Measurements from ENCODE around the gene COL25A1. TPM values are rescaled to one million over a fixed set of nuclear protein-coding genes. Genes with fewer than 3 reads are reported as not detected.

The COL25A1 gene
- total RNA-seq, 4 donors from 2014 or later, result 0.14 to 1.6 (median 0.32) TPM; not detected in 1

GRCh38 chr4:109123951-109124350, 178.5 kb downstream of the COL25A1 start:
- in situ Hi-C loops (cut with MboI; ENCODE audit: low pct_ligation_motif_present in 1 of 4, low pct_unique_long_range_greater_than_20kb in 1 of 4, low sequenced_read_pairs in 3 of 4), result no loop called here
- TF ChIP-seq EP300 (IDR thresholded peaks at IDR 0.05; ENCODE audit: low read depth) (no peak), POLR2A (IDR thresholded peaks at IDR 0.05) (no peak), POLR2AphosphoS5 (IDR thresholded peaks at IDR 0.05) (no peak)
- TF ChIP-seq, protein P1, sequence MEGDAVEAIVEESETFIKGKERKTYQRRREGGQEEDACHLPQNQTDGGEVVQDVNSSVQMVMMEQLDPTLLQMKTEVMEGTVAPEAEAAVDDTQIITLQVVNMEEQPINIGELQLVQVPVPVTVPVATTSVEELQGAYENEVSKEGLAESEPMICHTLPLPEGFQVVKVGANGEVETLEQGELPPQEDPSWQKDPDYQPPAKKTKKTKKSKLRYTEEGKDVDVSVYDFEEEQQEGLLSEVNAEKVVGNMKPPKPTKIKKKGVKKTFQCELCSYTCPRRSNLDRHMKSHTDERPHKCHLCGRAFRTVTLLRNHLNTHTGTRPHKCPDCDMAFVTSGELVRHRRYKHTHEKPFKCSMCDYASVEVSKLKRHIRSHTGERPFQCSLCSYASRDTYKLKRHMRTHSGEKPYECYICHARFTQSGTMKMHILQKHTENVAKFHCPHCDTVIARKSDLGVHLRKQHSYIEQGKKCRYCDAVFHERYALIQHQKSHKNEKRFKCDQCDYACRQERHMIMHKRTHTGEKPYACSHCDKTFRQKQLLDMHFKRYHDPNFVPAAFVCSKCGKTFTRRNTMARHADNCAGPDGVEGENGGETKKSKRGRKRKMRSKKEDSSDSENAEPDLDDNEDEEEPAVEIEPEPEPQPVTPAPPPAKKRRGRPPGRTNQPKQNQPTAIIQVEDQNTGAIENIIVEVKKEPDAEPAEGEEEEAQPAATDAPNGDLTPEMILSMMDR (IDR thresholded peaks at IDR 0.05), result no peak
- intact Hi-C loops (cut with DNase I; ENCODE audit: low total_unique reads), result no loop called here

GRCh38 chr4:109121561-109121960, 180.9 kb downstream of the COL25A1 start:
- intact Hi-C loops (cut with DNase I; ENCODE audit: low total_unique reads) (no loop called here), in situ Hi-C loops (cut with MboI; ENCODE audit: low pct_ligation_motif_present in 1 of 4, low pct_unique_long_range_greater_than_20kb in 1 of 4, low sequenced_read_pairs in 3 of 4) (no loop called here)

More at GRCh38 chr4:109123951-109124350, 178.5 kb downstream of the COL25A1 start:
- 61 to 88% methylated on average over 1 of the region's 1 CpG for WGBS, 2 donors (ENCODE audit: low coverage in 1 of 2)
- Histone ChIP-seq H3K9me3 (no peaks in the 10 kb centered on the region), H3K27ac (no peak overlapping the region), H3K4me3 (no peak overlapping the region), H3K36me3 (no peaks in the 10 kb centered on the region), H3K27me3 (no peaks in the 10 kb centered on the region), H3K4me1 (no peaks in the 10 kb centered on the region)
- DNase-seq, result no peak

DNA sequence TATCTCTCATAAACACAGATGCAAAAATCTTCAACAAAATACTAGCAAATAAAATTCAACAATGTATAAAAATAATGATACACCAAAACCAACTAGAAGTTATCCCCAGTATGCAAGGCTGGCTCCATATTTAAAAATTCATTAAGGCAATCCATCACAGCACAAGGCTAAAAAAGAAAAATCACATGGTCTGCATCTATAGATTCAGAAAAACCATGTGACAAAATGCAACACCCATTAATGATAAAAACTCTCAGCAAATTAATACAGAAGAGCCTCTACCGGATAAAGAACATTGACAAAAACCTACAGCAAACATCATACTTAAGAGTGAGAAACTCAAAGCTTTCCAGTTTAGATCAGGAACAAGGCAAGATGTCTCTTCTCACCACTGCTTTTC, 182.6 kb downstream of the COL25A1 start:
- Histone ChIP-seq H3K4me1 (no peaks in the 10 kb centered on the region), H3K27me3 (no peaks in the 10 kb centered on the region), H3K36me3 (no peaks in the 10 kb centered on the region), H3K27ac (no peak overlapping the region), H3K4me3 (no peak overlapping the region), H3K9me3 (no peaks in the 10 kb centered on the region)
- in situ Hi-C loops (cut with MboI; ENCODE audit: low pct_ligation_motif_present in 1 of 4, low pct_unique_long_range_greater_than_20kb in 1 of 4, low sequenced_read_pairs in 3 of 4) (no loop called here), intact Hi-C loops (cut with DNase I; ENCODE audit: low total_unique reads) (no loop called here)
- DNase-seq, result no peak
- 93 to 100% methylated on average over 1 of the region's 1 CpG for WGBS, 2 donors (ENCODE audit: low coverage in 1 of 2)
- TF ChIP-seq EP300 (IDR thresholded peaks at IDR 0.05; ENCODE audit: low read depth) (no peak), POLR2AphosphoS5 (IDR thresholded peaks at IDR 0.05) (no peak)
- TF ChIP-seq, protein P1 (IDR thresholded peaks at IDR 0.05), result no peak

More at GRCh38 chr4:109121561-109121960, 180.9 kb downstream of the COL25A1 start:
- WGBS, 2 donors (ENCODE audit: low coverage in 1 of 2), result 85 to 93% methylated on average over 1 of the region's 1 CpG
- H3K4me3 ChIP-seq, result no peak overlapping the region
- TF ChIP-seq, protein P1 (IDR thresholded peaks at IDR 0.05), result no peak
- TF ChIP-seq POLR2A (IDR thresholded peaks at IDR 0.05) (no peak), EP300 (IDR thresholded peaks at IDR 0.05; ENCODE audit: low read depth) (no peak), POLR2AphosphoS5 (IDR thresholded peaks at IDR 0.05) (no peak)
- H3K27ac ChIP-seq, result no peak overlapping the region
- no peaks in the 10 kb centered on the region for H3K4me1 ChIP-seq
- H3K9me3 ChIP-seq, result no peaks in the 10 kb centered on the region
- no peak for DNase-seq
- no peaks in the 10 kb centered on the region for H3K36me3 ChIP-seq
- no peaks in the 10 kb centered on the region for H3K27me3 ChIP-seq

DNA sequence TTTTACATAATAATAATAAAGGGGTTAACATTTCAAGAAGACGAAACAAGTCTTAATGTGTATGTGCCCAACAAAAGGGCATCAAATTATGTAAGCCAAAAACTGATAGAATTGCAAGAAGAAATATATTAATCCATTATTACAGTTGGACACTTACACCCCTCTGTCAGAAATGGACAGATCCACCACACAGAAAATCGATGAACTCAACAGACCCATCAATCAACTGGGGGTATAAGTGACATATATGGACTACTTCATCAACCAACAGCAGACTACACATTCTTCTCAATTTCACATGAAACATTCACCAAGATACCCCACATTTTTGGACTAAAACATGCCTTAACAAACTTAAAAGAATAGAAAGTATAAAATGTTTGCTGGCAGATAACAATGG, 183.8 kb downstream of the COL25A1 start:
- TF ChIP-seq POLR2A (IDR thresholded peaks at IDR 0.05), result no peak
- no peak for TF ChIP-seq POLR2AphosphoS5 (IDR thresholded peaks at IDR 0.05)
- TF ChIP-seq, protein P1 (IDR thresholded peaks at IDR 0.05), result no peak
- TF ChIP-seq EP300 (IDR thresholded peaks at IDR 0.05; ENCODE audit: low read depth), result no peak
- no peak for DNase-seq
- Histone ChIP-seq H3K27me3 (no peaks in the 10 kb centered on the region), H3K4me1 (no peaks in the 10 kb centered on the region), H3K4me3 (no peak overlapping the region), H3K9me3 (no peaks in the 10 kb centered on the region), H3K36me3 (no peaks in the 10 kb centered on the region), H3K27ac (no peak overlapping the region)
- intact Hi-C loops (cut with DNase I; ENCODE audit: low total_unique reads) (no loop called here), in situ Hi-C loops (cut with MboI; ENCODE audit: low pct_ligation_motif_present in 1 of 4, low pct_unique_long_range_greater_than_20kb in 1 of 4, low sequenced_read_pairs in 3 of 4) (no loop called here)
- 60 to 81% methylated on average over 1 to 2 of the region's 2 CpGs for WGBS, 2 donors (ENCODE audit: low coverage in 1 of 2)
